HepG2 (cell line): ENCODE measurements around the gene IL1R1.

Experiments
- CREB1 ChIP-seq, 2 experiments: fragments of 450-650 bp in 1 of 2; IDR thresholded peaks; 2 replicates each; pipeline ENCODE4 v1.6.1; 2016 to 2017; ENCODE audit warnings: control low read depth in 1 of 2, mild to moderate bottlenecking in 1 of 2, missing compliant biosample characterization in 1 of 2, missing genetic modification characterization in 1 of 2
- MXD1 ChIP-seq: sonication (generic); formaldehyde crosslinking; IDR thresholded peaks from 2 replicates; pipeline ENCODE4 v1.4.0; 2020; ENCODE audit warnings: mild to moderate bottlenecking, missing genetic modification reagents
- SRF ChIP-seq: IDR thresholded peaks from 2 replicates; pipeline ENCODE4 v1.6.1; 2011; ENCODE audit warnings: mild to moderate bottlenecking, low read depth, low read length, moderate library complexity
- ZNF281 ChIP-seq: sonication (generic); formaldehyde crosslinking; IDR thresholded peaks from 2 replicates; pipeline ENCODE4 v1.4.0; 2020; ENCODE audit warnings: missing genetic modification reagents, borderline replicate concordance

- TF ChIP-seq MXD1 (CRISPR knock-in tag): no peak
- TF ChIP-seq ZNF281 (CRISPR knock-in tag): no peak
- no peak for TF ChIP-seq SRF
- no peak for TF ChIP-seq CREB1 (IDR thresholded peaks at IDR 0.05)
- TF ChIP-seq CREB1 (CRISPR knock-in tag; IDR thresholded peaks at IDR 0.05): no peak
Measured at GRCh38 chr2:102126660-102127059, 15.9 kb upstream of the IL1R1 start.
